Activated naive CD4-positive, alpha-beta T cell treated with anti-CD3 and anti-CD28 coated beads, Interleukin-2, amount 50 U/mL, for 72 hours (primary cell): ENCODE measurements around the gene RERE. TPM values are rescaled to one million over a fixed set of nuclear protein-coding genes. Genes with fewer than 3 reads are reported as not detected.

ENCODE experiments used
- ATAC-seq, 2 donors: fragments of 150-1000 bp; cut with Tn5 transposase; 2 replicates each; pipeline ENCODE4 v1.10.0; 2021; ENCODE audit warnings: mild to moderate bottlenecking in 2 of 2, moderate library complexity in 2 of 2
- DNase-seq, 2 donors: peaks; one replicate each; pipeline ENCODE4 v3.0.0; 2021 to 2022; ENCODE audit warnings: low spot score in 2 of 2
- H3K27ac Mint-ChIP-seq, 2 donors: one replicate each; pipeline ENCODE4 v1.8.0; 2022; ENCODE audit warnings: mild to moderate bottlenecking in 2 of 2, mixed read lengths in 2 of 2
- H3K36me3 Mint-ChIP-seq, 2 donors: one replicate each; pipeline ENCODE4 v1.8.0; 2022; ENCODE audit warnings: mixed read lengths in 2 of 2
- H3K9me3 Mint-ChIP-seq, 2 donors: one replicate each; pipeline ENCODE4 v1.8.0; 2022; ENCODE audit warnings: mixed read lengths in 2 of 2
- total RNA-seq, 2 donors: library from RNA; stranded (reverse); gene quantifications; one replicate each; pipeline ENCODE4 v1.2.3, GENCODE V29; 2022

RERE gene
- total RNA-seq, 2 donors from 2014 or later = 51.8 to 72.1 TPM

GRCh38 chr1:8568837-8569236, 248.6 kb downstream of the RERE start:
- ATAC-seq = no peak
- no peak overlapping the region for H3K27ac Mint-ChIP-seq

GRCh38 chr1:8567146-8567545, 250.3 kb downstream of the RERE start:
- Mint-ChIP-seq H3K27ac (no peak overlapping the region), H3K9me3 (no peaks in the 10 kb centered on the region), H3K36me3 (no peaks in the 10 kb centered on the region)
- DNase-seq (no peak), ATAC-seq (no peak)

More at GRCh38 chr1:8568837-8569236, 248.6 kb downstream of the RERE start:
- Mint-ChIP-seq H3K36me3 (no peaks in the 10 kb centered on the region), H3K9me3 (no peaks in the 10 kb centered on the region)
- DNase-seq = no peak

- ATAC-seq (peak; percentile 16 to 58), DNase-seq (no peak)
- Mint-ChIP-seq H3K27ac (peak overlapping the region in 1 of 2 donors; percentile 55), H3K9me3 (no peaks in the 10 kb centered on the region), H3K36me3 (no peaks in the 10 kb centered on the region)
Observed at GRCh38 chr1:8565802-8566201, 251.6 kb downstream of the RERE start.

- ATAC-seq = peak in 1 of 2 donors; percentile 67
- Mint-ChIP-seq H3K36me3 (no peaks in the 10 kb centered on the region), H3K27ac (peak overlapping the region in 1 of 2 donors; percentile 31), H3K9me3 (no peaks in the 10 kb centered on the region)
- no peak for DNase-seq
Observed at GRCh38 chr1:8563944-8564537, 253.4 kb downstream of the RERE start.

- H3K27ac Mint-ChIP-seq = peak overlapping the region; percentile 31 to 41
- no peaks in the 10 kb centered on the region for H3K9me3 Mint-ChIP-seq
- DNase-seq (no peak), ATAC-seq (peak in 1 of 2 donors; percentile 37)
- H3K36me3 Mint-ChIP-seq = no peaks in the 10 kb centered on the region
Observed at GRCh38 chr1:8562881-8563865, 254.3 kb downstream of the RERE start.

- Mint-ChIP-seq H3K9me3 (no peaks in the 10 kb centered on the region), H3K27ac (no peak overlapping the region), H3K36me3 (no peaks in the 10 kb centered on the region)
- DNase-seq (no peak), ATAC-seq (no peak)
Observed at GRCh38 chr1:8562222-8562621, 255.2 kb downstream of the RERE start.

- H3K36me3 Mint-ChIP-seq = peaks cover 0 to 6% of the 10 kb centered on the region in 2 donors
- H3K9me3 Mint-ChIP-seq = no peaks in the 10 kb centered on the region
- no peak for DNase-seq
- H3K27ac Mint-ChIP-seq = no peak overlapping the region
- ATAC-seq = peak; percentile 54 to 58
Observed at GRCh38 chr1:8560611-8561544, 256.6 kb downstream of the RERE start.

GRCh38 chr1:8560035-8560434, 257.4 kb downstream of the RERE start:
- no peak for DNase-seq
- Mint-ChIP-seq H3K9me3 (no peaks in the 10 kb centered on the region), H3K36me3 (peaks cover 0 to 8% of the 10 kb centered on the region in 2 donors), H3K27ac (no peak overlapping the region)
- no peak for ATAC-seq

GRCh38 chr1:8555582-8555981, 261.9 kb downstream of the RERE start:
- H3K9me3 Mint-ChIP-seq = no peaks in the 10 kb centered on the region
- ATAC-seq (peak; percentile 83 to 87), DNase-seq (no peak)
- peaks cover 0 to 8% of the 10 kb centered on the region in 2 donors for H3K36me3 Mint-ChIP-seq
- H3K27ac Mint-ChIP-seq = peak overlapping the region in 1 of 2 donors; percentile 73

- peak overlapping the region; percentile 9 to 73 for H3K27ac Mint-ChIP-seq
- no peaks in the 10 kb centered on the region for H3K9me3 Mint-ChIP-seq
- peaks cover 0 to 8% of the 10 kb centered on the region in 2 donors for H3K36me3 Mint-ChIP-seq
- DNase-seq = no peak
- ATAC-seq = peak; percentile 52 to 66
Observed at GRCh38 chr1:8554956-8555534, 262.4 kb downstream of the RERE start.

- peaks cover 0 to 8% of the 10 kb centered on the region in 2 donors for H3K36me3 Mint-ChIP-seq
- no peak for ATAC-seq
- H3K27ac Mint-ChIP-seq = no peak overlapping the region
- DNase-seq = no peak
- H3K9me3 Mint-ChIP-seq = no peaks in the 10 kb centered on the region
Observed at GRCh38 chr1:8552820-8553397, 264.5 kb downstream of the RERE start.

GRCh38 chr1:8551613-8552489, 265.6 kb downstream of the RERE start:
- Mint-ChIP-seq H3K9me3 (no peaks in the 10 kb centered on the region), H3K36me3 (peaks cover 0 to 8% of the 10 kb centered on the region in 2 donors), H3K27ac (peak overlapping the region in 1 of 2 donors; percentile 24)
- DNase-seq = no peak
- ATAC-seq = no peak

- no peak for DNase-seq
- H3K27ac Mint-ChIP-seq = peak overlapping the region in 1 of 2 donors; percentile 24
- H3K9me3 Mint-ChIP-seq = no peaks in the 10 kb centered on the region
- no peak for ATAC-seq
- H3K36me3 Mint-ChIP-seq = peaks cover 0 to 9% of the 10 kb centered on the region in 2 donors
Observed at GRCh38 chr1:8551057-8551456, 266.4 kb downstream of the RERE start.

GRCh38 chr1:8547791-8548190, 269.6 kb downstream of the RERE start:
- no peak for ATAC-seq
- Mint-ChIP-seq H3K9me3 (peaks cover 0 to 8% of the 10 kb centered on the region in 2 donors), H3K36me3 (peaks cover 11 to 28% of the 10 kb centered on the region in 2 donors), H3K27ac (no peak overlapping the region)
- no peak for DNase-seq

- ATAC-seq = peak; percentile 12 to 58
- peak overlapping the region in 1 of 2 donors; percentile 50 for H3K27ac Mint-ChIP-seq
Observed at GRCh38 chr1:8545078-8545477, 272.4 kb downstream of the RERE start.

More at GRCh38 chr1:8545078-8545477, 272.4 kb downstream of the RERE start:
- Mint-ChIP-seq H3K36me3 (peaks cover 11 to 34% of the 10 kb centered on the region in 2 donors), H3K9me3 (peaks cover 0 to 8% of the 10 kb centered on the region in 2 donors)
- DNase-seq = no peak
